ENCODE results near the gene GPBP1L1. TPM values are rescaled to one million over a fixed set of nuclear protein-coding genes. Genes with fewer than 3 reads are reported as not detected.

Gene GPBP1L1
- total and polyA plus RNA-seq, 2 of the 13 experiments (the other 11 are each of a cell fraction or from before 2014, with no cell fraction given): 45.9 to 86.1 TPM

- in situ Hi-C loops (cut with HindIII; ENCODE audit: extremely low pct_ligation_motif_present, low pct_unique_long_range_greater_than_20kb): no loop called here
- peak overlapping the region; percentile 6 for H3K27ac ChIP-seq (ENCODE audit: extremely low read length, insufficient read depth, low read length)
- no peak overlapping the region for H3K9ac ChIP-seq (ENCODE audit: insufficient read depth, low read depth, low read length)
- ChIA-PET CTCF (ENCODE audit: low intra/inter-chr PET ratio, low total read pairs) (no interaction called here), POLR2A (interaction anchor here (1.2 to 5.0 kb wide), 2 partner anchors 17 to 30 kb away, joined by 4 to 29 read pairs; partner anchors contain the start of gene GPBP1L1)
- WGBS (ENCODE audit: low lambda C conversion rate): 97% methylated on average over 3 of the region's 3 CpGs
- peak; percentile 60; the same call in 1 of the 2 replicates for TF ChIP-seq ZMYM3 (CRISPR knock-in tag; IDR thresholded peaks at IDR 0.05)
- peak; percentile 91 for TF ChIP-seq ZNF770 (CRISPR knock-in tag; IDR thresholded peaks at IDR 0.05)
- no peak for TF ChIP-seq CREB1 (IDR thresholded peaks at IDR 0.05)
- TF ChIP-seq CREB1 (CRISPR knock-in tag; IDR thresholded peaks at IDR 0.05): 0 out of 2 replicates have a peak, but pooled peaks have one; percentile 14
- TF ChIP-seq ZNF605 (CRISPR knock-in tag; IDR thresholded peaks at IDR 0.05): no peak
- BruUV-seq (replicated peaks): no TSS peak
- no peak for FAIRE-seq
- ATAC-seq: no peak
- peaks cover 24 to 67% of the 10 kb centered on the region in 2 experiments for H3K36me3 ChIP-seq (replicated peaks in 1 of 2; ENCODE audit: control insufficient read depth in 1 of 2, insufficient read depth in 2 of 2, low read length in 2 of 2)
- H3K4me1 ChIP-seq (ENCODE audit: insufficient read depth, low read length): peaks cover 46% of the 10 kb centered on the region
- no peak overlapping the region for H3K4me3 ChIP-seq (replicated peaks in 1 of 3; ENCODE audit: insufficient read depth in 1 of 3, low read depth in 2 of 3, low read length in 3 of 3)
- H3K4me2 ChIP-seq (ENCODE audit: low read depth, low read length): no peak overlapping the region
- H2AFZ ChIP-seq (ENCODE audit: low read length): no peak overlapping the region
- no peaks in the 10 kb centered on the region for H3K9me3 ChIP-seq (ENCODE audit: low read length)
- no peaks in the 10 kb centered on the region for H3K27me3 ChIP-seq (ENCODE audit: control insufficient read depth in 1 of 2, insufficient read depth in 2 of 2, low read length in 2 of 2)
- H4K20me1 ChIP-seq (ENCODE audit: insufficient read depth, low read length): peaks cover 8% of the 10 kb centered on the region; the same call in 1 of the 2 replicates
- intact Hi-C loops (cut with micrococcal nuclease; ENCODE audit: unreplicated experiment): no loop called here
- DNase-seq (ENCODE audit: low spot score): no peak
- H3K79me2 ChIP-seq (ENCODE audit: insufficient read depth, low read length): peaks cover 43% of the 10 kb centered on the region
Observed at GRCh38 chr1:45656573-45657226, 29.6 kb downstream of the GPBP1L1 start.
